HG03097 (cell line): Measurements from ENCODE around the gene USP46.

Experiments
- ATAC-seq: cut with Tn5 transposase; IDR thresholded peaks from one replicate; pipeline ENCODE4 v1.9.1; 2021; ENCODE audit not compliant: unreplicated experiment, low FRiP score

Gene USP46, protein sequence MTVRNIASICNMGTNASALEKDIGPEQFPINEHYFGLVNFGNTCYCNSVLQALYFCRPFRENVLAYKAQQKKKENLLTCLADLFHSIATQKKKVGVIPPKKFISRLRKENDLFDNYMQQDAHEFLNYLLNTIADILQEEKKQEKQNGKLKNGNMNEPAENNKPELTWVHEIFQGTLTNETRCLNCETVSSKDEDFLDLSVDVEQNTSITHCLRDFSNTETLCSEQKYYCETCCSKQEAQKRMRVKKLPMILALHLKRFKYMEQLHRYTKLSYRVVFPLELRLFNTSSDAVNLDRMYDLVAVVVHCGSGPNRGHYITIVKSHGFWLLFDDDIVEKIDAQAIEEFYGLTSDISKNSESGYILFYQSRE

DNA sequence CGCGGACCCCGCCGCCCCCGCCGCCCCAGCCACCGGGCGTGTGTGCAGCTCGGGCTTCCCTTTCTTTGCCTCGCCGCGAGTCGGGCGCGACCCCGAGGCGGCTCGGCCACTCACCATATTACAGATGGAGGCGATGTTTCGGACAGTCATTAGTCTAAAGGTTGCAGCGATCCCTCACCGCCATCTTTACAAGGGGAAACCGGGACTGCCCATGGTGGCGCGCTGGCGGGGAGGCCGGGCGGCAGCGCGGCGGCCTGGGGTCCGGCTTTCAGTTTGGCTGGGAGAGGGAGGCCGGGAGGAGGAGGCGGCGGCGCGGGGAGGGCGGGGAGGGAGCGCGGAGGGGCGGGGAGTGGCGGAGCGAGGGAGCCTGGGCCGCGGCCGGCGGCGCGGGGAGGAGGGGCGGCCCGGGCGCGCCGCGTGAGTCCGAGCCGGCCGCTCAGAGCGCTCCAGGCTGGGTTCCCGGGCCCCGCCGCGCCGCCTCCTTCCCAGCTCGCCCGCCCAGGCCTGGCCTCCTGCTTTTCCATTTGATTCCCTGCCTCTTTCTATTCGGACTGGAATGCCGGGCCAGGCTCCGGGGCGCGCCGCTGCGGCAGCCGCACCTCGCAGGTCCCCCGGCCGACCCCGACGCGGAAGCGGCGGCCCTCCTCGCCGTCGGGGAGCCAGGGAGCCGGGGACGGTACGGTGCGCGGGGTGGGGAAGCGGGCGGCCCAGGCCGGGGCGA, at the start of gene USP46:
TSS of gene USP46 (minus strand) at position 301 of the 721 bp plus-strand sequence. CDS start at position 150, 151 bp downstream.
- ATAC-seq: peak; percentile 83

DNA sequence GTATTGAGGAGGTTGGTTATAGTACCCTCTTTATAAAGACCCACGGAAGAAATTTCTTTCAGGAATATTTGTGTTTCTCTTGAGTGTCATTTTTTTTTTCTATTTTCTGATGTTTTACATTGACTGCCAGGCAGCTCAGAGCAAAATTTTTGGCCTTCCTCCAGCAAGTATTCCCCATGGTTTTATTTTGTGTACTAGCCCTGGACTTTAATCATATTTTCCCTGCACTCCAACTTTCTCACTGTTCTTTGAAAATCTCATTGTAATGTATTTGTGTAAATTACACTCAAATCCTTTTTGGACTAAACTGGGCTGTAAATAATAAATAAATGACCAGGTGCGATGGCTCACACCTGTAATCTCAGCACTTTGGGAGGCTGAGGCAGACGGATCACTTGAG, 45.6 kb upstream of the USP46 start:
- ATAC-seq: no peak

DNA sequence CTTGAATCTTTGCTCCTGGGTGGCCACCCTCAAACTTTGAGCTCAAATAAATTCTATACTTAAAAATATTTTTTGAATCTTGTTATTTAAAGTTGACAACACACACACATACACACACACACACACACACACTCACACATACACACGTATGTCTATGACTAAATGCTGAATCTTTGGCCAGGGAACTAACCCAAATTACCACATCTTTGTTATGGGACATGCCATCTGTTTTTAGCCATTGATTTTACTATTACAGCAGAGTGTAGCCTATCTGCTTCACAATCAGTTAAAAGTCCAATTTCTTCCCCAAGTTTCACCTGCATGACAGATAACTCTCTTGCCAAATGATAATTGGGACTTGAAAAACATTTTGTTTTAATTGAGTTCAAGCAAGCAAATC, 45.0 kb upstream of the USP46 start:
- ATAC-seq: no peak

DNA sequence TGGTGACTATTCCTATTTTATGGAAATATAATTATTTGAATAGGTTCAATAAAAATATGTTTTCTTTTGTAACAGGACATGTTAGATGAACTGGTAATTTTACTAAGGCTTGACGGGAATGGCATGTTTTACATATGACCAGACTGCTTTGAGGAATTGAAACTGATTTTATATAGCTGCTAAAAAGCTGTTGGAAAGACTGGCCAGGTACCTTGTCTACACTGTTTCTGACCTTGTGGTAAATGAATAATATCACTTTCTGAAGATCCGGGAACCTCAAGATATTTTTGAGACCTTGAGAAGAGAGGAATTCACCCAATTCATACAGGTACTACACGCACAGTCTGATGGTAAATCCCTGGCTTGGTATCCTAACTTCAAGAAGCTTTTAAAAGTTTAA, 42.1 kb upstream of the USP46 start:
- ATAC-seq: peak; percentile 93

DNA sequence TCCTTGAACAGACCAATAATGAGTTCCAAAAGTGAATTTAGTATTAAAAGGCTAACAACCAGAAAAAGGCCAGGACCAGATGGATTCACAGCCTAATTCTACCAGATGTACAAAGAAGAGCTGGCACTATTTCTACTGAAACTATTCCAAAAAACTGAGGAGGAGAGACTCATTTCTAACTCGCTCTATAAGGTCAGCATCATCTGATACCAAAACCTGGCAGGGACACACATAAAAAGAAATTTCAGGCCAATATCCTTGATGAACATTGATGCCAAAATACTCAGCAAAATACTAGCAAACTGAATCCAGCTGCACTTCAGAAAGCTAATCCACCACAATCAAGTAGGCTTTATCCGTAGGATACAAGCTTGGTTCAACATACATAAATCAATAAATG, 35.8 kb upstream of the USP46 start:
- no peak for ATAC-seq

DNA sequence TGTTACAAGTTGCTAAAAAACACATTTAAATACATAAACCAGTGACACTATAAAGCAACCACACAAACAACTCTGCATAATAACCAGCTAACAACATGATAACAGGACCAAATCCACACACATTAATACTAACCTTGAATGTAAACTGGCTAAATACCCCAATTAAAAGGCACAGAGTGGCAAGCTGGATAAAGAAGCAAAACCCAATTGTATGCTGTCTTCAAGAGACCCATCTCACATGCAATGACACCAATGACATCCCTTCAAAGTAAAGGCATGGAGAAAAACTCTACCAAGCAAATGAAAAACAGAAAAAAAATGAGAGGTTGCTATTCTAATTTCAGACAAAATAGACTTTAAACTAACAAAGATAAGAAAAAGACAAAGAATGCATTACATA, 34.4 kb upstream of the USP46 start:
- no peak for ATAC-seq

DNA sequence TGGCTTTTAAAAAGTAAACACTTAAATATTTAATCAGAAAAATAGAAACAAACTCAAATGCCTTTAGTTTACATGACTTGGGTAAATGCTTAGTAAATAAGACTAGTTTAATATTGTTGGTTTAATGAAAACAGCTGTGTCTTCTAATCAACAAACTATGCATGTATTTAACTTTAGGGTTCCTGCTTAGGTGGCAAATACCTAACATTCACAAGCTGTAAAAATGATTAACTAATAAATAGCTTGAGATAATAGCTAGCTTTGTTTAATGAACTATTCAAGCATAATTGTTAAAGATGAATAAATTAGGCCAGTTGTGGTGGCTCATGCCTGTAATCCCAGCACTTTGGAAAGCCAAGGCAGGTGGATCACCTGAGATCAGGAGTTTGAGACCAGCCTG, 30.0 kb upstream of the USP46 start:
- ATAC-seq: no peak

DNA sequence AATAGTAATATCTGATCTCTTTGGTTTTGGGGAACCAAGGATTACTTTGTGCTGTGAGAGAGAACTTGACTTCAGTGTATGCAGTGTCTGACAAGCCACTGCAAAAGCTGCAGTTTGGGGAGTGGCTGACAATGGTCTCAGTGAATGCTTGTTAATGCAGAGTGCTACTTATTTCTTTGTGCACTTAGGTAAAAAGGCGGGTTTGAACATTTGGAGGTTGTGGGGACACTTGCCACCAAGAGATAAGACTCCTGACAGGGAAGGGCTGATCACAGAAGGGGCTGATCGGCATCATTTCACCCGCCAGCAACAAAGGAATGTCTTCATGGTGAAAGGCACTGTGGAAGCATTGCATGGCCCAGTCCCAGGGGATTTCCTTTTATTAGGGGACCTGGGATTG, 28.6 kb upstream of the USP46 start:
- no peak for ATAC-seq

DNA sequence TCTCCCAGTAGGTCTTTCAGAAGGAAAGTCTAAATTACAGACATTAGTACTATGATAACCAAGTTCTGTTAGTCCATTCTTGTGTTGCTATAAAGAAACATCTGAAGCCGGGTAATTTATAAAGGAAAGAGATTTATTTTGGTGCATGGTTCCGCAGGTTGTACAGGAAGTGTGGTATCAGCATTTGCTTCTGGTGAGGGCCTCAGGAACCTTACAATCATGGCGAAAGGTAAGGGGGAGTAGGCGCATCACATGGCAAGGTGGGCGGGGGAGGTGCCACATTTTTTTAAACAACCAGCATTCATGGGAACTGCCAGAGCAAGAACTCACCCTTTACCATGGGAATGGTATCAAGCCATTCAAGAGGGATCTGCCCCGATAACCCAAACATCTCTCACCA, 26.2 kb upstream of the USP46 start:
- no peak for ATAC-seq

DNA sequence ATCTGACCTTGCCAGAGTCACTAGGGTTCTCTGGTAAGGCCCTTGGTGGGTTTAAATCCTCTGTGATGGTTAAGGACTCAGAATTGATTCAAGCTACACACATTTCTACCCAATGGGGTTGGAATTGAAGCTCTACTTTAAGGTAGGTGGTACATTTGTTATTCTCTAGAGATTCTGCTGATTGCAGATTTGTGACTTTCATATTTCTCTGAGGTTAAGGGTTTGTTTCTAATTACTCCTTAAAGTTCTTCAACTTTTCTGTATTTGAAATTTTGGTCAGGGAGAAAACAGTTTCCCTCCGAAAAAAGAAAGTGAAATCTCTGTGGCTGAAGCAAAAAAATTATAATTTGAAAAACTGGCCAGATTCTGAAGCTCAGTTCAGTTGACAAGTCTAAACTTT, 25.8 kb upstream of the USP46 start:
- ATAC-seq: no peak

DNA sequence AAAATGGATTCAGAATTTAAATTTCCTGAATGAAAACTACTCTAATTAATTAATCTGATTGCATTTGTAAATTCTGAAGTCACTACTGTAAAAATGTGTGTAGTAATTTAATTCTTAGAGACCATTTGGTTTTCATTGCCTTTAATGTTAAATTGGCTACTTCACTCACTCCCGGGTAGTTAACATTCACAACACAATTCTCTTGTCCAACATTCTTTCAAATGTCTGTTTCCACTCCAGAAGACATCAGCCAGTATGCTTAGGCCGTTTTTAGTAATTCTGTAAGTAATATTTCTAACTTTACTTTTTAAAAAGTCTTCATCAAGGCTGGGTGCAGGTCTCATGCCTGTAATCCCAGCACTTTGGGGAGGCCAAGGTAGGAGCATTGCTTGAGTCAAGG, 21.3 kb upstream of the USP46 start:
- no peak for ATAC-seq

DNA sequence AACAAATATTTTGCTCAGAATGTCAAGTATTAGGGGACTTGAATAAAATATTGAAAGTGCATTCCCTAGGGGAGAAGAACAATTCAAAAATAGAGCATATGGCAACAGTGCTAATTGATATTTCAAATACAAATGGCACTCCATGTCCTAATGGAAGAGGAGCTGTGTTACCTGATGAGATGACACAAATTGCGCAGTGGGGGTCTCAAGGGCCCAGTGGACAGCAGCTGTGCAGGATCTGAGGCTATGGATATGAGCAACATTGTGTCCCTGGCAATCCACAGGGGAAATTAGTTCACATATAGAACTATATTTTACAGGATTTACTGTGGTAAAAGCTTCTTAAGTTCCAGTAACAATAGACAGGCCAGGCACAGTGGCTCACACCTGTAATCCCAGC, 17.4 kb upstream of the USP46 start:
- no peak for ATAC-seq

DNA sequence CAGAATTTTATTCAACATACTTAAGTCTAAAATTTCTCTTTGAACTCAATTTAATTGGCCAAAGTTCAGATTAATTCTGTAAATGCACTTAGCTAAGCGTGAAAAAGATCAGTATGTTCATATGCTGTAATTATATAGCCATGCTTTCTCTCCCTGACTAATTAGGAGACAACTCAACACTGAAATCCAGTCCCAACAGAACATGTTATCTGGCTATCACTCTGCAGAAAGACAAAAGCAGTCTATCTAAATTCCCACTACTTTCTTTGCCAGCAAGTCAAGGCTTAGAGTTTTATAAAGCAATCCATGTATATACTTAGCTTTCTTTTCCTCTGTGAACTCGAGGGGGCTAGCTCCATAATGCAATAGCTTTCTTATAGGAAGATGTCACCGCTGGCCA, 16.0 kb upstream of the USP46 start:
- ATAC-seq: no peak

DNA sequence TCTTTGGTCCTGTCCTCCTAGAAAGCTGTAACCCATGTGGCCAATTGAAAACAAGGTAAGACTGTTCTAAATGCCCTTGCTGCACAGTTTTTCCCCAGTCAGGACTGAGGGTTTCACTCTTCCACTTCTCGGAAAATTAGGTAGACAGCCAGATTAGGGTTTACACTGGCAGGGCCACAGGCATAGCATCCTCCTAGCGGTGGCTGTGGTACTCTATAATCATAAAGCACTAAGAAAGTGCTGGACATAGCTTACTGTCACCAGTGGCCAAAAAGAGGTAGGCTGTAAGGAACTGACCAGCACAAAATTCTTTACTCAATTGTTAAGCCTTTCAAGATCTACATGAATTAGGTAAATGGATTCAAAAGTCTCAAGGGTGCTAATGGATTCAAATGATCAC, 11.6 kb upstream of the USP46 start:
- ATAC-seq: no peak

DNA sequence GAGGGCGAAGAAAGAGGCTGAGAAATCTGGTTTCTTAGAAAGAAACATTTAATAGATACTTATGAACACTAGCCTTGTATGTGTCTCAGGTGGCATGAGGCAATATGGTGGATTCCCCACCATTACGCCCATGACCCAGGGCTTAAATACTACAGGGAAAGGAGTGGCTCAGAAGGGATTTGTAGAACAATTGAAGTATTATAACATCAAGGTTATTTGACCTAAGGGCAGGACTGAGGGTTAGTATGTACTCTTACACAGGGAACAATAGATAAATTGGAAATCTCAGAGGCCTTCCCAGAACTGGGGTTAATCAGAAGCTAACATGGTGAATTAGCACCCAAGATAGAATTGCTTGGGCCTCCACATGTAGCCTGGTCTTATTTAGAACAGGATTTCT, 11.0 kb upstream of the USP46 start:
- ATAC-seq: no peak

DNA sequence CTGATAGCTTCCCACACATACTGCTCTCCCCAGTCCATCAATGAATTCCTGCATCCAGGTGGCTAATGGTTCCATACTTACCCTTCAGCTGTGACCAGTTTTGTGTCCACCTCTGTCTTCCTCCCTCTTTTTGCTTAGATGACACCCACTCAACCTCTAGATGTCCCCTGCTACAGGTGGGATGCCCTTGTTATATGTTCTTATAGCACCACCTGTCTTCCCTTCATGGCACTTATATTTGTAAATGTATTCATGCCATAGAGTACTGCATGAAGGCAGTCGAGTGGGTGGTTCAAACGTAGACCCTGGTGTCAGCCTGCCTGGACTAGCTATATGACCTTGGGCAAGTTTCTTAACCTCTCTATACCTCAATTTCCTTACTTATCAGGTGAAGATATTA, 6.5 kb upstream of the USP46 start:
- ATAC-seq: peak; percentile 82

DNA sequence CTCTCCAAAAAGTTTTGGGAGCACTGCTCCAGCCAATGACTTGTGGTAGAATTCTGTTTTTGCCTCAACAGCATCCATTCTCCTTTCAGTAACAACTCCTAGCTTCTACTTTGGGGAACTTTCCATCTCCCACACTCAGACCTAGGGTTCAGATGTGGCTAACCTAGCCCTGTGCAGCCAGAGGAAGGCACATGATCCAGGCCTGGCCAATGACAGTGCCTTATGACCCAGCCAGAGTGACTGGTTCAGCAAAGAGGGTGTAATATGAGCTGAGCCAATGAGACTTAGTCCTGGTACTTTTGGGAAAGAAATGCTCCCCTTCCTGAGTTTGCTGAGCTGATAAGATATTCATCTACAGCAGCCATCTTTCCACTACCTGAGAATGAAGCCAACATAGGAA, 5.4 kb upstream of the USP46 start:
- no peak for ATAC-seq

DNA sequence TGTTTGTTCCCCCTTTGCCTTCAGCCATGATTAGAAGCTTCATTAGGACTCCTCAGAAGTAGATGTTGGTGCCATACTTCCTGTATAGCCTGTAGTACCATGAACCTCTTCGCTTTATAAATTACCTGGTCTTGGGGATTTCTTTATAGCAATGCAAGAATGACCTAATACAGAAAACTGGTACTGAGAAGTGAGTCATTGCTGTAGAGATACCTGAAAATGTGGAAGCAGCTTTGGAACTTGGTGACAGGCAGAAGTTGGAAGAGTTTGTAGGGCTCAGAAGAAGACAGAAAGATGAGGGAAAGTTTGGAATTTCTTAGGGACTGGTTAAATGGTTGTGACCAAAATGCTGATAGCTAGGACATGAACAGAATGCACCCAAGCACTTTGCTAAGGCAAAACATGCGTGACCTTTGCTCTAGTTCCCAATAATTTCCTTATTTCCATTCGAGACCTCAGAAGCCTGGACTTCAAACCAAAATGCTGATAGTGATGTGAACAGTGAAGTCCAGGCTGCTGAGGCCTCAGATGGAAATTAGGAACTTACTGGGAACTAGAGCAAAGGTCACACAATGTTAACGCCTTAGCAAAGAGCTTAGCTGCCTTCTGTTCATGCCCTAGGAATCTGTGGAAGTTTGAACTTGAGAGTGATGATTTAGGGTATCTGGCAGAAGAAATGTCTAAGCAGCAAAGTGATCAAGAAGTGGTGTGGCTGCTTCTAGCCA, 3.0 kb upstream of the USP46 start:
- ATAC-seq: no peak

DNA sequence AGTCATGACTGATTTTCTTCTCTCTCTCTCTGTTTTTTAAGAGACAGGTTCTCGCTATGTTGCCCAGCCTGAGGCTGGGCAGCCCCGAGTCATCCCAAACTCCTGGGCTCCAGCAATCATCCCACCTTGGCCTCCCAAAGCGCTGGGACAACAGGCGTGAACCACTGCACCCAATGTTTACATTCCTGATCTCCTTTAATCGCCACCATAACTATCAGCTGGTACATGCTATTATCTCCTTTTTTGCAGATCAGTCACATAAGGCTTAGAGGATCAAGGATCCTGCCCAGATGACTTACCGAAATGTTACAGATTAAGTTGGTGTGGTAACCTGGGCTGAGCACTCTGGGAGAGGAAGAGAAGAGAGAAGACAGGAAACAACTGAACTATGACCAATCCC, 1.5 kb upstream of the USP46 start:
- ATAC-seq: no peak

DNA sequence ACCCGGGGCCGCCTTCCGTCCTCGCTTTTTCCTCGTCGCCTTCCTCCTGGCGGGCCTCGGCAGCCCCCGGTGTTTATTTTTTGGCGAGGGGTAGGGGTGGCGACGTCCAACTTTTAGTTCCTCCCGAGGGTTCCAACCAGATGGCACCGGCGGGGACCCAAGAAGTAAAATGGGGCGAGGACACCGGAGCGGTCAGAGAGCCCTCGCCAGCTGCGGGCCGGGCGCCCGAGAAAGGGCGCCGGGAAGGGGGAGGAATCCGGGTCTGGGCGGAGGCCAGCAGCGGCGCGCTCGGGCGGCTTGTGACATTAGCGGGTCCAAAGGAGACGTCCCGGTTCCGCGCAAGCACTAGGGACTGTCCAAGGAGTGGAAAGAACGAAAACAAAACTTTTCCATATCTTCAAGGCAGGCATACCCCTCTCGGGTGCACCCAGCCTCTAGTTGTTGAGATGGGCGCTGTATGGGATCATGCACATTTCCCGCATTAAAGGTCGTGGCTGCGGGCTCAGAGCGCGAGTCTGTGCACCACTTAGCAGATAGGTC, 691 bp upstream of the USP46 start:
- peak; percentile 13 for ATAC-seq

DNA sequence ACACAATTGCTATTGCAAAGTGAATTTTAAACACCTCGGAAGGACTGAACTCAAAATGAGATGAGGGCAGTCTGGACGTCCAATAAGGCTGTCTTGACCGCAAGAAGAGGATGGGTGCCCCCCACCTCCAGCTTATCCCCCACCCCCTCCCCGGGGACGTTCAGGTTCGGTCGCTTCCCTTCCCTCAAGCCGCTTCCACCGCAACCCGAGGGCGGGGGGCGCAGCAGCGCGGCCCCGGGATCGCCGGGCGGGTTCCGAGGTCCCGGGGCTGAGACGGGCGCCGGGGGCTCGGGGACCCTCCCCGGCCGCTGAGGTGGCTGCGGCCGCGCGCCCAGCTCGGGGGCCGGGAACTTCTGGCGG, 480 bp downstream of the USP46 start:
- peak; percentile 19 for ATAC-seq
